H54 (cell line): Measurements from ENCODE around the gene ACYP2.
"Not testable (repeated sequence)": the region's sequence is repeated elsewhere in the genome, so short reads cannot be mapped to it uniquely, and the experiment has no call there.

Experiments used
- DNase-seq: peaks from one replicate; pipeline ENCODE4 v3.0.0; 2011; ENCODE audit warnings: low spot score, mixed read lengths; ENCODE audit not compliant: insufficient read length
- FAIRE-seq: peaks from 3 replicates; lab custom pipeline; 2011; peaks lifted over from hg19 to GRCh38; lab: Jason Lieb, UNC
- POLR2A ChIP-seq: IDR thresholded peaks from 2 replicates; pipeline ENCODE4 v1.6.1; 2011; ENCODE audit warnings: low read depth, mild to moderate bottlenecking, low read length

The ACYP2 gene

GRCh38 chr2:54086157-54086556 is 29.3 kb upstream of the ACYP2 start:
- TF ChIP-seq POLR2A, result no peak
- no peak for DNase-seq
- FAIRE-seq, result no peak

- TF ChIP-seq POLR2A, result no peak
- FAIRE-seq, result no peak
Observed at GRCh38 chr2:54088191-54088634, 27.2 kb upstream of the ACYP2 start.

GRCh38 chr2:54088719-54089118 is 26.7 kb upstream of the ACYP2 start:
- no peak for TF ChIP-seq POLR2A
- DNase-seq (no peak), FAIRE-seq (no peak)

More at GRCh38 chr2:54088191-54088634, 27.2 kb upstream of the ACYP2 start:
- DNase-seq, result no peak

GRCh38 chr2:54090521-54091117 is 24.8 kb upstream of the ACYP2 start:
- no peak for FAIRE-seq
- no peak for TF ChIP-seq POLR2A
- DNase-seq, result no peak

- DNase-seq, result no peak
- no peak for TF ChIP-seq POLR2A
- FAIRE-seq, result no peak
Observed at GRCh38 chr2:54092940-54093339, 22.5 kb upstream of the ACYP2 start.

- FAIRE-seq, DNase-seq: not testable (repeated sequence)
Observed at GRCh38 chr2:54095406-54095805, 20.0 kb upstream of the ACYP2 start.

- not testable (repeated sequence) for DNase-seq, FAIRE-seq
Observed at GRCh38 chr2:54096141-54096540, 19.3 kb upstream of the ACYP2 start.

- FAIRE-seq (no peak), DNase-seq (no peak)
- no peak for TF ChIP-seq POLR2A
Observed at GRCh38 chr2:54097124-54097523, 18.3 kb upstream of the ACYP2 start.

- no peak for FAIRE-seq
- TF ChIP-seq POLR2A, result no peak
- DNase-seq, result no peak
Observed at GRCh38 chr2:54099370-54099769, 16.0 kb upstream of the ACYP2 start.

GRCh38 chr2:54099829-54100585 is 15.4 kb upstream of the ACYP2 start:
- TF ChIP-seq POLR2A, result no peak
- DNase-seq (no peak), FAIRE-seq (no peak)

GRCh38 chr2:54100772-54101171 is 14.6 kb upstream of the ACYP2 start:
- FAIRE-seq, result no peak
- no peak for DNase-seq
- no peak for TF ChIP-seq POLR2A

- no peak for TF ChIP-seq POLR2A
- DNase-seq, result peak; percentile 77
- peak; percentile 98 for FAIRE-seq
Observed at GRCh38 chr2:54103454-54104314, 11.7 kb upstream of the ACYP2 start.

- DNase-seq, result peak; percentile 24
- FAIRE-seq, result peak; percentile 96
- TF ChIP-seq POLR2A, result no peak
Observed at GRCh38 chr2:54106631-54107454, 8.6 kb upstream of the ACYP2 start.
